Ovary (tissue), 9 donors: ENCODE results near the gene SGTA. TPM values are rescaled to one million over a fixed set of nuclear protein-coding genes. Genes with fewer than 3 reads are reported as not detected.

Experiments
- DNase-seq, 5 donors: peaks; one replicate each; pipeline ENCODE4 v3.0.0-alpha.2; 2019 to 2020
- H3K27ac ChIP-seq, 2 donors: fragments of 200-600 bp; one replicate each; pipeline versions ENCODE4 v1.5.1 to v1.8.0; 2019 to 2022
- H3K27me3 ChIP-seq: fragments of 200-600 bp; one replicate; pipeline ENCODE4 v1.8.0; 2022
- H3K36me3 ChIP-seq: fragments of 200-600 bp; sonication (generic); one replicate; pipeline ENCODE4 v1.5.1; 2019
- H3K4me1 ChIP-seq: one replicate; pipeline ENCODE4 v1.8.1; 2013; ENCODE audit warnings: mild to moderate bottlenecking, moderate library complexity; ENCODE audit not compliant: insufficient read depth
- H3K4me3 ChIP-seq: fragments of 200-600 bp; sonication (generic); one replicate; pipeline ENCODE4 v1.5.1; 2017
- H3K9me3 ChIP-seq, 2 donors: fragments of 200-600 bp in 1 of 2; sonication (generic) in 1 of 2; one replicate each; pipeline versions ENCODE4 v1.5.1 to v1.8.1; 2013 to 2019; ENCODE audit warnings: mild to moderate bottlenecking in 1 of 2, moderate library complexity in 1 of 2
- EP300 ChIP-seq: sonication (generic); formaldehyde crosslinking; IDR thresholded peaks from one replicate; pipeline ENCODE4 v1.6.1; 2017; ENCODE audit warnings: antibody characterized with exemption
- POLR2A ChIP-seq: fragments of 450-650 bp; IDR thresholded peaks from one replicate; pipeline ENCODE4 v1.6.1; 2017; ENCODE audit warnings: antibody characterized with exemption, mild to moderate bottlenecking, moderate library complexity
- WGBS, 3 donors: extraction: QIAGEN DNeasy Blood & Tissue Kit in 1 of 3; methylation state at CpG; one replicate each; pipeline versions ENCODE4 v1.1.5 to v1.1.7; 2013 to 2017; 5-methylcytosine and 5-hydroxymethylcytosine counted together
- intact Hi-C, 4 donors: fragments of 100-400 bp; cut with DNase I; formaldehyde crosslinking; loops; one replicate each; pipeline versions ENCODE4 v1.11.0 to v1.15.1; 2022 to 2023
- polyA plus RNA-seq, 2 donors: library from polyadenylated mRNA; stranded (reverse); fragments of 200-250 nt in 1 of 2; fragments of 350-450 nt in 1 of 2; fragmentation: Illumina TruSeq in 1 of 2; extraction: RNeasy Lipid Tissue Mini Kit (QIAGEN cat#74804) in 1 of 2; gene quantifications; one replicate each; pipeline ENCODE4 v1.2.3, GENCODE V29; 2013 to 2014
- total RNA-seq, 7 donors: library from RNA; depleted of rRNA in 2 of 7; stranded (reverse); fragments of >200 nt in 2 of 7; fragmentation: NEBNext Ultra II Directional in 3 of 7; extraction: Animal tissue kit (Norgen Biotek cat#: 25700) in 3 of 7; gene quantifications; one replicate each; pipeline versions ENCODE4 v1.1.0 to v1.2.4, GENCODE V29; 2016 to 2023
- TF ChIP-seq, protein P1 (sequence below), 3 donors: fragments of 450-650 bp in 2 of 3; fragments of 200-600 bp in 1 of 3; IDR thresholded peaks; one replicate each; pipeline versions ENCODE4 v1.5.1 to v1.8.0; 2016 to 2022; ENCODE audit warnings: antibody characterized with exemption in 3 of 3, mild to moderate bottlenecking in 1 of 3
- donor health status: DM: no; HTN: no; CAD: no; lungs with moderate emphysema.
- donor health status: DM: no; HTN: no; CAD: no.
- donor health status: Bipolar disorder and iron deficiency.
- donor health status: DM: yes; HTN: yes; CAD: no.
- donor health status: DM: no; HTN: no; CAD: no.
- donor health status: DM: yes; HTN: yes; CAD: no.

SGTA gene
- total and polyA plus RNA-seq, 9 donors, result 27.0 to 65.5 (median 53.4) TPM

- Histone ChIP-seq H3K27me3 (no peaks in the 10 kb centered on the region), H3K9me3 (no peaks in the 10 kb centered on the region), H3K36me3 (no peaks in the 10 kb centered on the region), H3K4me3 (peak overlapping the region; percentile 39), H3K4me1 (peaks cover 14% of the 10 kb centered on the region), H3K27ac (no peak overlapping the region)
- DNase-seq, result peak in 1 of 5 donors; percentile 47
- TF ChIP-seq POLR2A, result no peak
- no peak for TF ChIP-seq EP300
- TF ChIP-seq, protein P1, sequence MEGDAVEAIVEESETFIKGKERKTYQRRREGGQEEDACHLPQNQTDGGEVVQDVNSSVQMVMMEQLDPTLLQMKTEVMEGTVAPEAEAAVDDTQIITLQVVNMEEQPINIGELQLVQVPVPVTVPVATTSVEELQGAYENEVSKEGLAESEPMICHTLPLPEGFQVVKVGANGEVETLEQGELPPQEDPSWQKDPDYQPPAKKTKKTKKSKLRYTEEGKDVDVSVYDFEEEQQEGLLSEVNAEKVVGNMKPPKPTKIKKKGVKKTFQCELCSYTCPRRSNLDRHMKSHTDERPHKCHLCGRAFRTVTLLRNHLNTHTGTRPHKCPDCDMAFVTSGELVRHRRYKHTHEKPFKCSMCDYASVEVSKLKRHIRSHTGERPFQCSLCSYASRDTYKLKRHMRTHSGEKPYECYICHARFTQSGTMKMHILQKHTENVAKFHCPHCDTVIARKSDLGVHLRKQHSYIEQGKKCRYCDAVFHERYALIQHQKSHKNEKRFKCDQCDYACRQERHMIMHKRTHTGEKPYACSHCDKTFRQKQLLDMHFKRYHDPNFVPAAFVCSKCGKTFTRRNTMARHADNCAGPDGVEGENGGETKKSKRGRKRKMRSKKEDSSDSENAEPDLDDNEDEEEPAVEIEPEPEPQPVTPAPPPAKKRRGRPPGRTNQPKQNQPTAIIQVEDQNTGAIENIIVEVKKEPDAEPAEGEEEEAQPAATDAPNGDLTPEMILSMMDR (IDR thresholded peaks at IDR 0.05), result no peak
- WGBS, 3 donors, result 31 to 42% (median 32%) methylated on average over 30 to 39 of the region's 39 CpGs
- intact Hi-C loops, result loop anchor here in 1 of 4 donors (10.0 kb wide), 1 partner anchor 67 kb away; no protein-coding TSS in a partner anchor
These were observed 61.2 kb downstream of the SGTA start for GRCh38 chr19:2721570-2722540.

DNA sequence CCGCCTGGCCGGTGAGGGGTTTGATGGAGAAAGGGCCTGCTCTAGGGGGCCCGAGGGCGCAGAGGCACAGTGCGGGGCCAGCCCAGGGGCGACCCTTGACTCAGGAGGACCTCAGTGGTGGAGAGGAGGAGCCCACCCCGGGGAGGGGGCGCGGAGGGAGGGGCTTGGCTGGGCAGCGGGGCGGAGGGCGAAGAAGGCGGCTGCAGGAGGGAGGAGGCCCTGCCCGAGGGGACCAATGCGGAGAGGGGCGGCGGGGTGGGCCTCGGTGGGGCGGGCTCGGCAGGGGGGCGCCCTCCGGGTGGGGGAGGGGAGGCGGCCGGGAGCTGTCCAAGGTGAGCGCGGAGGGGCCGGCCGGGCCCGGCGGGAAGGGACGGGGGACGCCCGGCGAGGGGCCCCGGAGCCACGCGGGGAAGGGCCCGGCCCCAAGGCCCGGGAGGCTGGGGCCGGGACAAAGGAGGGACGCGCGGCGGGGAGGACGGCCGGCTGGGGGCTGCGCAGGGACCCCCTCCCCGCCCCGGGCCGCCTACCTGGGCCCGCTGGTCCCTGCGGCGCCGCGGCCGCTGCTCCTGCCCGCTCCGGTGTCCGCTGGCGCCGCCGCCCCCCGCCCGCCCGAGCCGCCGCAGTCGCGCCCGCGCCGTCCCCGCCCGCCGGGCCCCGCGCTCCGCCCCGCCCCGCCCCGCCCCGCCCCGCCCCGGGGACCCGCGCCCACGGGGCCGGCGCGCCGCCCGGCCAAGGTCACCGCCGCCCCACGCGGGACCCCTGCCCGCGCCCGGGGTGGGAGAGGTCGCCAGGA lies 62.1 kb downstream of the SGTA start, which contains the start of gene DIRAS1:
TSS of gene DIRAS1 (minus strand) at position 596 of the 793 bp plus-strand sequence. CDS start 3,566 bp downstream, outside the sequence.
- Histone ChIP-seq H3K27me3 (no peaks in the 10 kb centered on the region), H3K27ac (no peak within 1 kb of the TSS), H3K36me3 (no peaks in the 10 kb centered on the region), H3K9me3 (no peaks in the 10 kb centered on the region), H3K4me1 (peaks cover 14% of the 10 kb centered on the region), H3K4me3 (peak within 1 kb of the TSS; percentile 39)
- WGBS, 3 donors, result 1 to 5% (median 3%) methylated on average over 13 to 92 of the region's 100 CpGs
- intact Hi-C loops, result loop anchor here in 1 of 4 donors (10.0 kb wide), 1 partner anchor 66 kb away; no protein-coding TSS in a partner anchor
- DNase-seq, result peak in 1 of 5 donors; percentile 51
- TF ChIP-seq, protein P1 (IDR thresholded peaks at IDR 0.05), result no peak
- no peak for TF ChIP-seq EP300
- TF ChIP-seq POLR2A, result no peak

DNA sequence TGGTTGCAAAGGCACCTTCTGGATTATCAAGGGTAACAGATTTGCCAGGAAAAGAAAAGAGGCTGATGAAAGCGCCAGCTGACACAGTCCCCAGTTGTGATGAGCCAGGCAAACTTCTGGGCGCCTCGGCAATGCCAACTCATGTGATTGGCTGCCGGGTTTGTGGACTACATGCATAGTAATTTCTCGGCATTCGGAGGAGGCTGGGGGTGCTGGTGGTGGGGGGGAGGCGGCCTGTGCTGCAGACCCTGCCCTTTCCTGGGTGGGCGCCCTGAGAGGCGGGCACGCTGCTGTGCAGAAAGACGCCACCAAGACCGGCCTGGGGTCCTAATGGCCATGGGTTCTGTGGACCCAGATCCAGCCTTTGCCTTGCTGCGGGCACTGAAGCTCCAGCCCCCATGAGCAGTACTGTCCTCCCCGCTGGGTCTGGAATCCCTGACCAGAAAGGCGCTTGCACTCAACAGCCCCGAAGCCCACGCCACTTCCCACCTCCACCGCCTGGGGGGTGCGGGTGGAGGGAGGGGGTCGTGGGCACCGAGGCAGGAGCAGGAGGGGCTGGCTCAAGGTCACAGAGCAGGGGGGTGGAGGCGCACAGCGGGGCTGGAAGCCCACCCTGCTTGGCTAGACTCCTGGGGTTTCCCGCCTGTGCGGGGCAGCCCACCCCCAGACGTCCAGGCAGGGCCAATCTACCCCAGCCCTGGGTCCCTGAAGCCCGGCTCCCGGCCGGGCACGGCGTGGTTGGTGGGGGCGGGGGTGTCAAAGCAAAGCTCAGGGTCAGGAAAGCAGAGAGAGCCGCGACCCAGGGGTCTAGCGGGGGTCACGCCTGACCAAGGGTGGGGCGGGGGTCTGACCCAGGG lies 62.9 kb downstream of the SGTA start:
- Histone ChIP-seq H3K27me3 (no peaks in the 10 kb centered on the region), H3K4me3 (peak overlapping the region; percentile 26), H3K36me3 (no peaks in the 10 kb centered on the region), H3K4me1 (peaks cover 14% of the 10 kb centered on the region), H3K9me3 (no peaks in the 10 kb centered on the region), H3K27ac (no peak overlapping the region)
- intact Hi-C loops, result loop anchor here in 1 of 4 donors (10.0 kb wide), 1 partner anchor 65 kb away; no protein-coding TSS in a partner anchor
- TF ChIP-seq EP300, result no peak
- TF ChIP-seq, protein P1 (IDR thresholded peaks at IDR 0.05), result no peak
- no peak for TF ChIP-seq POLR2A
- WGBS, 3 donors, result 15 to 21% (median 20%) methylated on average over 37 of the region's 37 CpGs
- DNase-seq, result peak in 1 of 5 donors; percentile 41
